ENCODE results near the gene HOXB4.

Gene HOXB4

GRCh38 chr17:48601207-48601538, 23.0 kb upstream of the HOXB4 start:
- no peak for DNase-seq

GRCh38 chr17:48600244-48601098, 22.3 kb upstream of the HOXB4 start:
- DNase-seq, result no peak

- DNase-seq, result no peak
Measured at GRCh38 chr17:48599354-48599753, 21.2 kb upstream of the HOXB4 start.

- no peak for DNase-seq
Measured at GRCh38 chr17:48598736-48599135, 20.6 kb upstream of the HOXB4 start.

- DNase-seq, result peak; percentile 59 to 84 (median 69)
Measured at GRCh38 chr17:48597778-48598631, 19.9 kb upstream of the HOXB4 start.

GRCh38 chr17:48597528-48597777, 19.3 kb upstream of the HOXB4 start:
- DNase-seq, result no peak

GRCh38 chr17:48596735-48597527, 18.8 kb upstream of the HOXB4 start:
- DNase-seq, result peak; percentile 55 to 63 (median 62)

GRCh38 chr17:48596000-48596734, 18.0 kb upstream of the HOXB4 start:
- no peak for DNase-seq

GRCh38 chr17:48595278-48595999, 17.3 kb upstream of the HOXB4 start:
- no peak for DNase-seq

- DNase-seq, result no peak
Measured at GRCh38 chr17:48594538-48595277, 16.6 kb upstream of the HOXB4 start.

GRCh38 chr17:48593840-48594537, 15.8 kb upstream of the HOXB4 start:
- peak; percentile 78 to 90 (median 82) for DNase-seq

- peak in 1 of 3 donors; percentile 58 for DNase-seq
Measured at GRCh38 chr17:48593126-48593829, 15.1 kb upstream of the HOXB4 start, which contains the start of gene HOXB5. Gene HOXB5, minus strand, starts transcription at chr17:48593779. Its CDS starts 97 bp downstream, at chr17:48593682.

GRCh38 chr17:48592577-48592976, 14.4 kb upstream of the HOXB4 start:
- DNase-seq, result no peak

- DNase-seq, result no peak
Measured at GRCh38 chr17:48592057-48592514, 13.9 kb upstream of the HOXB4 start.

- no peak for DNase-seq
Measured at GRCh38 chr17:48591255-48592056, 13.3 kb upstream of the HOXB4 start.

- DNase-seq, result no peak
Measured at GRCh38 chr17:48590607-48591161, 12.5 kb upstream of the HOXB4 start.

- no peak for DNase-seq
Measured at GRCh38 chr17:48589831-48590606, 11.9 kb upstream of the HOXB4 start, which contains the start of gene HOXB3. Gene HOXB3, minus strand, starts transcription at chr17:48590241. Its CDS starts 37,767 bp downstream, at chr17:48552474.

All from suppressor macrophage treated with lipopolysaccharide for 1 hour (primary cell).